ENCODE measurements around the gene ULK4.

DNA sequence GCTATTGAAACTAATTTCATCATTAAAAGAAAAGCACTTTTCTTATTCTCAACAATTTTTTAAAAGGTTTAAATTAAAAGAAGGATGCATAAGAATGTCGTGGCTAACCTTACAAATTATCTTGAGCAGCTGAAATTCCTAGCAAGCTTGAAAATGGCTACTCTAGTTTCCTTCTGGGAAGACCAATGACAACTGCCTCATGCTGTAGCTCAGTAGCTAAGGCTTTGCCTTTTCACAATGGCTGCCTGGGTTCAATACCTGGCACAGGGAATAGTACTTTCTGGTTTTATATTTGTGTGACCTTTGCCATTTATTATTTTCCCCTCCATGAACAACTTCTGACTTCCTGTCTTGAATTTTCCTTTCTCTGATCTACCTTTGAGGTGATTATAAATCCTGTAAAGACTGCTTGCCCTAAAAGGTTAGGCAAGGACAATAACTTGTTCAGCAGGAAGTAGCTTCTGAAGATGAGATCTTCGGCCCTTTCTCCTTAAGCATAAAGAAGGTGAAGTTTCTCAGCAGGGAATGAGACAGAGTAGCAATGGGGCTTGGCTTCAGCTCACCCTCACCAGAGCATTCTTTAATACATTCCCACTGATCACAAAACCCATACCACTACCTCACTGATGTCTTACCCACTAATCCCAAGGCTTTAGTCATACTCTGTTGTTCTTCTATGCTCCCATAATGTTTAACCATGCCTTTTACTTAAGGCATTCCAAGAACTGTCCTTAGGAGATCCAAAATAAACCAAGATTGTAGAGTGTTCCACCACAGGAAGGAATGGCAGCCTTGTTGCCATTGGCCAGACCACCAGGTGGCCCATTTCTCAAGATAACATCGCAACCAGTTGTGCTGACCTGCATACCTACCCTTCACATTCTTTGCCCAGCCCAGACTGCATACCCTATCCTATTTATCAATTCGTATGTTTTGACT lies 276.8 kb downstream of the ULK4 start:
- TF ChIP-seq, protein P1, sequence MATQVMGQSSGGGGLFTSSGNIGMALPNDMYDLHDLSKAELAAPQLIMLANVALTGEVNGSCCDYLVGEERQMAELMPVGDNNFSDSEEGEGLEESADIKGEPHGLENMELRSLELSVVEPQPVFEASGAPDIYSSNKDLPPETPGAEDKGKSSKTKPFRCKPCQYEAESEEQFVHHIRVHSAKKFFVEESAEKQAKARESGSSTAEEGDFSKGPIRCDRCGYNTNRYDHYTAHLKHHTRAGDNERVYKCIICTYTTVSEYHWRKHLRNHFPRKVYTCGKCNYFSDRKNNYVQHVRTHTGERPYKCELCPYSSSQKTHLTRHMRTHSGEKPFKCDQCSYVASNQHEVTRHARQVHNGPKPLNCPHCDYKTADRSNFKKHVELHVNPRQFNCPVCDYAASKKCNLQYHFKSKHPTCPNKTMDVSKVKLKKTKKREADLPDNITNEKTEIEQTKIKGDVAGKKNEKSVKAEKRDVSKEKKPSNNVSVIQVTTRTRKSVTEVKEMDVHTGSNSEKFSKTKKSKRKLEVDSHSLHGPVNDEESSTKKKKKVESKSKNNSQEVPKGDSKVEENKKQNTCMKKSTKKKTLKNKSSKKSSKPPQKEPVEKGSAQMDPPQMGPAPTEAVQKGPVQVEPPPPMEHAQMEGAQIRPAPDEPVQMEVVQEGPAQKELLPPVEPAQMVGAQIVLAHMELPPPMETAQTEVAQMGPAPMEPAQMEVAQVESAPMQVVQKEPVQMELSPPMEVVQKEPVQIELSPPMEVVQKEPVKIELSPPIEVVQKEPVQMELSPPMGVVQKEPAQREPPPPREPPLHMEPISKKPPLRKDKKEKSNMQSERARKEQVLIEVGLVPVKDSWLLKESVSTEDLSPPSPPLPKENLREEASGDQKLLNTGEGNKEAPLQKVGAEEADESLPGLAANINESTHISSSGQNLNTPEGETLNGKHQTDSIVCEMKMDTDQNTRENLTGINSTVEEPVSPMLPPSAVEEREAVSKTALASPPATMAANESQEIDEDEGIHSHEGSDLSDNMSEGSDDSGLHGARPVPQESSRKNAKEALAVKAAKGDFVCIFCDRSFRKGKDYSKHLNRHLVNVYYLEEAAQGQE (IDR thresholded peaks at IDR 0.05; ENCODE audit: low read depth, low read length): no peak
- no peak for TF ChIP-seq YY1 (IDR thresholded peaks at IDR 0.05; ENCODE audit: low read depth)
- TF ChIP-seq, protein P2, sequence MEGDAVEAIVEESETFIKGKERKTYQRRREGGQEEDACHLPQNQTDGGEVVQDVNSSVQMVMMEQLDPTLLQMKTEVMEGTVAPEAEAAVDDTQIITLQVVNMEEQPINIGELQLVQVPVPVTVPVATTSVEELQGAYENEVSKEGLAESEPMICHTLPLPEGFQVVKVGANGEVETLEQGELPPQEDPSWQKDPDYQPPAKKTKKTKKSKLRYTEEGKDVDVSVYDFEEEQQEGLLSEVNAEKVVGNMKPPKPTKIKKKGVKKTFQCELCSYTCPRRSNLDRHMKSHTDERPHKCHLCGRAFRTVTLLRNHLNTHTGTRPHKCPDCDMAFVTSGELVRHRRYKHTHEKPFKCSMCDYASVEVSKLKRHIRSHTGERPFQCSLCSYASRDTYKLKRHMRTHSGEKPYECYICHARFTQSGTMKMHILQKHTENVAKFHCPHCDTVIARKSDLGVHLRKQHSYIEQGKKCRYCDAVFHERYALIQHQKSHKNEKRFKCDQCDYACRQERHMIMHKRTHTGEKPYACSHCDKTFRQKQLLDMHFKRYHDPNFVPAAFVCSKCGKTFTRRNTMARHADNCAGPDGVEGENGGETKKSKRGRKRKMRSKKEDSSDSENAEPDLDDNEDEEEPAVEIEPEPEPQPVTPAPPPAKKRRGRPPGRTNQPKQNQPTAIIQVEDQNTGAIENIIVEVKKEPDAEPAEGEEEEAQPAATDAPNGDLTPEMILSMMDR (IDR thresholded peaks at IDR 0.05): no peak
- TF ChIP-seq EP300 (IDR thresholded peaks at IDR 0.05; ENCODE audit: borderline replicate concordance in 1 of 2, low read depth in 1 of 2, low read length in 1 of 2): no peak
- TF ChIP-seq GATA2 (CRISPR knock-in tag; IDR thresholded peaks at IDR 0.05): no peak
- no peak for TF ChIP-seq EZH2phosphoT487 (IDR thresholded peaks at IDR 0.05; ENCODE audit: borderline replicate concordance, low read depth)
- TF ChIP-seq RAD21 (IDR thresholded peaks at IDR 0.05; ENCODE audit: low read length): no peak
- no peak for TF ChIP-seq SIN3A (IDR thresholded peaks at IDR 0.05; ENCODE audit: borderline replicate concordance, low read depth, low read length)
- TF ChIP-seq NRF1 (IDR thresholded peaks at IDR 0.05; ENCODE audit: low read depth, low read length): no peak
- TF ChIP-seq, protein P3, sequence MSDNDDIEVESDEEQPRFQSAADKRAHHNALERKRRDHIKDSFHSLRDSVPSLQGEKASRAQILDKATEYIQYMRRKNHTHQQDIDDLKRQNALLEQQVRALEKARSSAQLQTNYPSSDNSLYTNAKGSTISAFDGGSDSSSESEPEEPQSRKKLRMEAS (IDR thresholded peaks at IDR 0.05; ENCODE audit: low read depth): no peak
- no peak for TF ChIP-seq TCF12 (IDR thresholded peaks at IDR 0.05)
- no peak for TF ChIP-seq FOXM1 (IDR thresholded peaks at IDR 0.05; ENCODE audit: low read depth)
- TF ChIP-seq, protein P4, sequence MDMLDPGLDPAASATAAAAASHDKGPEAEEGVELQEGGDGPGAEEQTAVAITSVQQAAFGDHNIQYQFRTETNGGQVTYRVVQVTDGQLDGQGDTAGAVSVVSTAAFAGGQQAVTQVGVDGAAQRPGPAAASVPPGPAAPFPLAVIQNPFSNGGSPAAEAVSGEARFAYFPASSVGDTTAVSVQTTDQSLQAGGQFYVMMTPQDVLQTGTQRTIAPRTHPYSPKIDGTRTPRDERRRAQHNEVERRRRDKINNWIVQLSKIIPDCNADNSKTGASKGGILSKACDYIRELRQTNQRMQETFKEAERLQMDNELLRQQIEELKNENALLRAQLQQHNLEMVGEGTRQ (IDR thresholded peaks at IDR 0.05; ENCODE audit: borderline replicate concordance, low read depth, low read length): no peak
